Measurements from ENCODE around the gene ANO8.
A peak's percentile ranks its signal among the peaks of the same experiment; 100 is the strongest.
"Not testable (repeated sequence)": the region's sequence is repeated elsewhere in the genome, so short reads cannot be mapped to it uniquely, and the experiment has no call there.

The ANO8 gene

GRCh38 chr19:17286752-17287151 lies 47.9 kb downstream of the ANO8 start:
- DNase-seq (ENCODE audit: low read depth) = no peak

- no peak for DNase-seq (ENCODE audit: low read depth)
Measured at GRCh38 chr19:17286263-17286662, 48.4 kb downstream of the ANO8 start.

- DNase-seq (ENCODE audit: low read depth) = no peak
Measured at GRCh38 chr19:17285415-17286135, 49.1 kb downstream of the ANO8 start.

GRCh38 chr19:17283504-17283996 lies 51.1 kb downstream of the ANO8 start:
- no peak for DNase-seq (ENCODE audit: low read depth)

GRCh38 chr19:17282488-17283125 lies 52.0 kb downstream of the ANO8 start:
- DNase-seq (ENCODE audit: low read depth) = peak; percentile 65

- DNase-seq (ENCODE audit: low read depth) = peak; percentile 42
Measured at GRCh38 chr19:17281391-17282304, 53.0 kb downstream of the ANO8 start, which contains the start of gene ANKLE1. TSS of gene ANKLE1 (plus strand) at chr19:17281901. CDS start at chr19:17281921, 20 bp downstream.

- DNase-seq (ENCODE audit: low read depth) = no peak
Measured at GRCh38 chr19:17279436-17279835, 55.2 kb downstream of the ANO8 start.

- no peak for DNase-seq (ENCODE audit: low read depth)
Measured at GRCh38 chr19:17275441-17276175, 59.0 kb downstream of the ANO8 start.

GRCh38 chr19:17274892-17275291 lies 59.8 kb downstream of the ANO8 start:
- DNase-seq (ENCODE audit: low read depth) = not testable (repeated sequence)
